ENCODE results near the gene SLC22A16. TPM values are rescaled to one million over a fixed set of nuclear protein-coding genes. Genes with fewer than 3 reads are reported as not detected.

SLC22A16 gene
- total RNA-seq, 1 donor from 2014 or later: not detected

DNA sequence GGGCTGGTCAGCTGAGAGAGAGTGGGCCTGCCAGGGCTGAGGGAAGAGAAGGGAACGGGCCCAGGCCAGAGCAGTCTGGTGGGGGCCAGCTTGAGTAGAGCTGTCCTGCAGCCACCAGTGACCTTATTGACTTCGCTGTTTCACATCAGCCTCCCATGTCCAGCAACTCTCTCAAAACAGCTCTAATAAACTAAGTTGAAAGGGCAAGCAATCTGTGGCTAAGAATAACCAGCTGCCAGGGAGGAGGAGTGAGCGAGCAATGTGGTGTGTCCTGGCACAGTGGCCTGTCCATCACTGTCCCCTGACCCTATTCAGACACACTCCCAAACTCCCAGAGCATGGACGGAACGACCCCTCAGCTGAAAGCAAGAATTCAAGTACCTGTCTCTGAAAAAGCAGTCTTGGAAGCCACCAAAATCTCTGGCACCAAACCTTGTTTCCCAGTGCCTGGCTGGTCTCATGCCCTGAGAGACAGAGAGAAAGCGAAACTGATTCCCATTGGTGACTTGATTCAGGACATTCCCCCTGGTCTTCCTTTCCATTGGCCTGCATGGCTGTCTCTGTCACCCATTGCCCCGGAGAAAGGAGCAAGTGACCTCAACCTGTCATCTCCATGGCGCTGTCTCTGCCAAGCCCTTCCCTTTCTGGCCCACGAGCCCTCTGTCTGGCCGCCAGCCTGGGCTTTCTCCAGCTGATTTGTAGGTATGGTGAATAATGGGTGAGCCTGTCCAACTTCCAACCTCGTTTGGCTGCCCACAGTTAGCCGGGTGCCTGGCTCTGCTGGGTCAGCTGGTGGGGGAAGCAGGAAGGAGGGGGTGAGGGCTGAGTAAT is 61.1 kb downstream of the SLC22A16 start, which contains the start of gene DDO:
DDO (minus strand) TSS at position 490 of the 831 bp plus-strand sequence. CDS start 2,113 bp downstream, outside the sequence.
- CTCF ChIA-PET: no interaction called here
- no peak within 1 kb of the TSS for H3K27ac Mint-ChIP-seq
- POLR2A ChIA-PET: no interaction called here
- TF ChIP-seq, protein P1, sequence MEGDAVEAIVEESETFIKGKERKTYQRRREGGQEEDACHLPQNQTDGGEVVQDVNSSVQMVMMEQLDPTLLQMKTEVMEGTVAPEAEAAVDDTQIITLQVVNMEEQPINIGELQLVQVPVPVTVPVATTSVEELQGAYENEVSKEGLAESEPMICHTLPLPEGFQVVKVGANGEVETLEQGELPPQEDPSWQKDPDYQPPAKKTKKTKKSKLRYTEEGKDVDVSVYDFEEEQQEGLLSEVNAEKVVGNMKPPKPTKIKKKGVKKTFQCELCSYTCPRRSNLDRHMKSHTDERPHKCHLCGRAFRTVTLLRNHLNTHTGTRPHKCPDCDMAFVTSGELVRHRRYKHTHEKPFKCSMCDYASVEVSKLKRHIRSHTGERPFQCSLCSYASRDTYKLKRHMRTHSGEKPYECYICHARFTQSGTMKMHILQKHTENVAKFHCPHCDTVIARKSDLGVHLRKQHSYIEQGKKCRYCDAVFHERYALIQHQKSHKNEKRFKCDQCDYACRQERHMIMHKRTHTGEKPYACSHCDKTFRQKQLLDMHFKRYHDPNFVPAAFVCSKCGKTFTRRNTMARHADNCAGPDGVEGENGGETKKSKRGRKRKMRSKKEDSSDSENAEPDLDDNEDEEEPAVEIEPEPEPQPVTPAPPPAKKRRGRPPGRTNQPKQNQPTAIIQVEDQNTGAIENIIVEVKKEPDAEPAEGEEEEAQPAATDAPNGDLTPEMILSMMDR (IDR thresholded peaks at IDR 0.05): no peak
- no peak for DNase-seq
- intact Hi-C loops (cut with micrococcal nuclease): no loop called here
- H3K9me3 Mint-ChIP-seq: no peaks in the 10 kb centered on the region
- peak within 1 kb of the TSS; percentile 19 for H3K4me3 Mint-ChIP-seq
- no peaks in the 10 kb centered on the region for H3K4me1 Mint-ChIP-seq
- no peaks in the 10 kb centered on the region for H3K36me3 Mint-ChIP-seq (ENCODE audit: low read depth)
- H3K27me3 Mint-ChIP-seq: peaks cover 8% of the 10 kb centered on the region
- no peak for ATAC-seq (ENCODE audit: low read depth)

- no peaks in the 10 kb centered on the region for H3K9me3 Mint-ChIP-seq
- CTCF ChIA-PET: no interaction called here
- no peaks in the 10 kb centered on the region for H3K36me3 Mint-ChIP-seq (ENCODE audit: low read depth)
- no peak overlapping the region for H3K27ac Mint-ChIP-seq
- TF ChIP-seq, protein P1 (IDR thresholded peaks at IDR 0.05): no peak
- H3K4me3 Mint-ChIP-seq: no peak overlapping the region
- no peaks in the 10 kb centered on the region for H3K4me1 Mint-ChIP-seq
- ATAC-seq (ENCODE audit: low read depth): no peak
- peaks cover 8% of the 10 kb centered on the region for H3K27me3 Mint-ChIP-seq
- intact Hi-C loops (cut with micrococcal nuclease): no loop called here
- POLR2A ChIA-PET: no interaction called here
- no peak for DNase-seq
Measured at GRCh38 chr6:110414669-110415068, 61.7 kb downstream of the SLC22A16 start.

GRCh38 chr6:110412360-110412759 is 64.1 kb downstream of the SLC22A16 start:
- Mint-ChIP-seq H3K9me3 (no peaks in the 10 kb centered on the region), H3K4me3 (no peak overlapping the region), H3K36me3 (ENCODE audit: low read depth) (no peaks in the 10 kb centered on the region), H3K4me1 (no peaks in the 10 kb centered on the region), H3K27me3 (peaks cover 1% of the 10 kb centered on the region), H3K27ac (no peak overlapping the region)
- ChIA-PET CTCF (no interaction called here), POLR2A (no interaction called here)
- ATAC-seq (ENCODE audit: low read depth): no peak
- TF ChIP-seq, protein P1 (IDR thresholded peaks at IDR 0.05): no peak
- no peak for DNase-seq
- intact Hi-C loops (cut with micrococcal nuclease): no loop called here

GRCh38 chr6:110410511-110410910 is 65.9 kb downstream of the SLC22A16 start:
- TF ChIP-seq, protein P1 (IDR thresholded peaks at IDR 0.05): no peak
- intact Hi-C loops (cut with micrococcal nuclease): no loop called here
- ATAC-seq (ENCODE audit: low read depth): no peak
- no peak overlapping the region for H3K27ac Mint-ChIP-seq
- no peaks in the 10 kb centered on the region for H3K4me1 Mint-ChIP-seq
- no peaks in the 10 kb centered on the region for H3K36me3 Mint-ChIP-seq (ENCODE audit: low read depth)
- H3K4me3 Mint-ChIP-seq: no peak overlapping the region
- no peak for DNase-seq
- no peaks in the 10 kb centered on the region for H3K9me3 Mint-ChIP-seq
- H3K27me3 Mint-ChIP-seq: peaks cover 1% of the 10 kb centered on the region
- POLR2A ChIA-PET: no interaction called here
- CTCF ChIA-PET: no interaction called here

- POLR2A ChIA-PET: no interaction called here
- intact Hi-C loops (cut with micrococcal nuclease): no loop called here
- no peaks in the 10 kb centered on the region for H3K4me1 Mint-ChIP-seq
- H3K27me3 Mint-ChIP-seq: peaks cover 1% of the 10 kb centered on the region
- no peaks in the 10 kb centered on the region for H3K9me3 Mint-ChIP-seq
- no peak overlapping the region for H3K27ac Mint-ChIP-seq
- CTCF ChIA-PET: no interaction called here
- ATAC-seq (ENCODE audit: low read depth): no peak
- no peaks in the 10 kb centered on the region for H3K36me3 Mint-ChIP-seq (ENCODE audit: low read depth)
- no peak for DNase-seq
- TF ChIP-seq, protein P1 (IDR thresholded peaks at IDR 0.05): no peak
- H3K4me3 Mint-ChIP-seq: no peak overlapping the region
Measured at GRCh38 chr6:110409794-110410193, 66.6 kb downstream of the SLC22A16 start.
